GM21737 (cell line): ENCODE measurements around the gene MACROD2.

Experiments used
- ATAC-seq: cut with Tn5 transposase; IDR thresholded peaks from one replicate; pipeline ENCODE4 v1.9.1; 2021; ENCODE audit warnings: mild to moderate bottlenecking, moderate library complexity; ENCODE audit not compliant: unreplicated experiment

MACROD2 gene

DNA sequence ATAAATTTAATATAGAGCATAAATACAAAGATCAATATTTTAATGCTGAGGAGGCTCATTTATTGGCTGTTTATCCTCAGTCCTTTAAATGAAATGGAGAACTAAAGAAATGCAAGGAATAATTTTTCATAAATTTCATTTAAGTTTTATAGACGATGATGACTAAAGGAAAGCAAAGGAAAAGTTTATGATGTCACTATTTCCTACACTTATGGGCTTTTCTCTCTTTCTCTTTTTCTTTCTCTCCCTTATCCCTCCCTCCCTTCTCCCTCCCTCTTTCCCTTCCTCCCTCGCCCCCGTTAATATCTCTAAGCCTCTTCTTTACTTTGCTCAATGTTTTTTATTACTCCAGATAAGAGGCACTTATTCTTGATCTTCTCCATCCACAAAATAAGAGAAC, 1231.8 kb downstream of the MACROD2 start:
- ATAC-seq = no peak

GRCh38 chr20:15232243-15232642, 1236.9 kb downstream of the MACROD2 start:
- no peak for ATAC-seq

DNA sequence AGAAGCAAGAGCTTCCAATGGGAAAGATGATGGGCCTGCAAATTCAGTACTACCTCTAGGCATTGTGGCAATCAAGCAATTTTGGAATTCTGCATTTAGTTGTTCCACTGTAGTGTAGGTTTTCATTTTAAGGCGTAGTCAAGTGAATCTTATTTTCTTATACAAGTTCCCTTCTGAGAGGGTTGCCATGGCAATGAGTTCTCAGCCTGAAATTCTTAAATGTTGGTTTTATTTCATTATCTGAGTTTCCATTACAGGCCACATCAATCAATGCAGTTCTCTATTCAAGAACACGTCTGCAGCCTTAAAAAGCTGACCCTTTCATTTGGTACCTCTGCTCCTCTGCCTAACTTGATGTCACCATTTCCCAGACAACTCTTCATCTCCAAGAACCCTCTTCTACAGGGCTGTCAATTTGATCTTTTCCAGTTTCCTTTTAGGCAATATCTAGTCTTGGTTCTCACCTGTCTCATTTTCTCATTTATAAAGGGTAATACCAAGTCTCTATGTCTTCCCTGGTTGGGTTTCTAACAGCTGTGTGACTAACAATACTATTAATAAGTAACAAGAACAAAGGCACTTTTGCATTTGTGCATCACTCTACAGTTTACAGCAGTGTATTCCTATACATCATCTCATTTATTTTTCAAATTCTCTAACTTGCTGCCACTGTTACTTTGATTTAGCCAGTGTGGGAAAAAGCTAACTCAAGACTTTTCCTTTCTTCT, 1240.3 kb downstream of the MACROD2 start:
- no peak for ATAC-seq

DNA sequence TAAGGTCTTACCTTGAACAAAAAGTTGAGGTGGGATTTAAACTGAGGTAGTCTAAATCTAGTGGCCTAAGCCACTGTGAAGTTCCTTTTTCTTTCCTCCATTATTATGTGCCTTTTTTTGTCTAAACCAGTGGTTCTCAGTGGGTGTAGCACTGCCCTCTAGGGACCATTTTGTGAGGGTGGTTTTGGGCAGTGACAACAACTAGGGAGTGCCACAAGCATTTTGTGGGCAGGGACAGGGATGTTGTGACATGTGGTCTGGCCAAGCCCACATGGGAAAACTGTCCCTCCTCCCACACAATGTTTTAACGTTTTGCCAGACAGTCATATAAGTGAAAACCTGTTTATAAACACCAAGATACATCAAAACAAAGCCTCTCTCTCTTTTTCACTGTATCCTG, 1241.5 kb downstream of the MACROD2 start:
- no peak for ATAC-seq

DNA sequence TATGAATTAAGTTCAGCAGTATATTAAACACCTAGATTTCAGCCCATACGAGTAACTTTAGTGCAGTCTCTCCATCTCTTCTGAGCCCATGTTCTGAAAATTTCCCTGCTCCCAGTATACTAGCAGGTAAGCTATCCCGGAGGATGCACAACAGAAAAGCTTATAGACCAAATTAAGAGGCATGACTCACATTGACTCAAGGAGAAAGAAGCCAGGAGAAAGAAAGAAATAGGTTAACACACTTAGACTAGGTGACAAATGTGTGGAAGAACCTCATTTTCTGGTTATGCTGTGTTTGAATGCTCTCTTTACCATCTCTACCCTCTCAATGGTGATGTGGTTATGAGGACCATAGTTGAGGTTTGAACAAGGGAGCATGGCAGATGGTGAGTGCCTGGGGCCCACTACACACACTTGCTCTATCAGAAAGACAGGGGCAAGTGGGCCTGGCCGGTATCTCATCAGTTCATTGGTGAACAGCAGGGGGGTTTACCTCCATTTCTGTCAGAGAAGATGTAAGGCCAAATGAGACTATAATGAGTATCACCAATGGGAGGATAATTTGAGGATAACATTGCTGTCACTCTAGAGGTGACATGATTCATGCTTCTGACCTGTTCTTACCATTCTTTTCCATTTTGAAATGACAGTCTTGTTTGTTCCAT, 1244.4 kb downstream of the MACROD2 start:
- ATAC-seq = no peak

DNA sequence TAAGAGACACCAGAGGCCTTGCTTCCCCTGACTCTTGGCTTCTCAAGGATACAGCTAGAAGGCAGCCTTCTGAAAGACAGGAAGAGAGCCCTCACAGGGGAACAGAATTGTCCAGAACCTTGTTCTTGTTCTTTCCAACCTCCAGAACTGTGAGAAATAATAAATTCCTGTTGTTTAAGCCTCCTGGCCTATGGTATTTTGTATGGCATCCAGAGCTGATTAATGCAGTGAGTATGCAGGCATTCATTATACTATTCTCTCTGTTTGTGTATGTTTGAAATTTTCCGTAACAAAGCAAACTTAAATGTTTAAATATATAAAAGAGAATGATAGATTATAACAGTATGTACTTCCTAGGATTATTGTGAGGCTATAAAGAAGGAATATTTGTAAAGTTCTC, 1245.5 kb downstream of the MACROD2 start:
- ATAC-seq = no peak

GRCh38 chr20:15241681-15242080, 1246.4 kb downstream of the MACROD2 start:
- no peak for ATAC-seq

DNA sequence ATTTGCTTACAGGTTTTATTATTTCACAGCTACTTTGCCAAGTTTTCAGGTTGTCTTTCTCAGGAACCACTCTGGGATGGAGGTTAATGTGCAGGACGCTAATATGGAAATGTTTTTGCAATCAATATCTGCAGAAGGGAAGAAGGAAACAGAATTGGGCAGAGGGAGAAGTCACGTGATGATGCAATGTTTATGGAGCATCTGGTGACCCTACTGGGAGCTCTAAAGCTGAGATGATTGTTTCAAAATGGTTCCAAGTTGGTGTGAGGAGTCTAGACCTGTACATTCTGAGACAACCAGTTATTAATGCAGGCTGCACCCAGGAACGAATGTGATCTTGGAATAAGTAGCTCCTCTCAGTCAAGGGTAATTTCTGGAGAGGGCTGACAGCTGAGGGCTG, 1247.5 kb downstream of the MACROD2 start:
- no peak for ATAC-seq

- ATAC-seq = no peak
Observed at GRCh38 chr20:15245896-15246295, 1250.6 kb downstream of the MACROD2 start.

GRCh38 chr20:15248618-15249395, 1253.5 kb downstream of the MACROD2 start:
- ATAC-seq = no peak

GRCh38 chr20:15251171-15251570, 1255.9 kb downstream of the MACROD2 start:
- no peak for ATAC-seq

DNA sequence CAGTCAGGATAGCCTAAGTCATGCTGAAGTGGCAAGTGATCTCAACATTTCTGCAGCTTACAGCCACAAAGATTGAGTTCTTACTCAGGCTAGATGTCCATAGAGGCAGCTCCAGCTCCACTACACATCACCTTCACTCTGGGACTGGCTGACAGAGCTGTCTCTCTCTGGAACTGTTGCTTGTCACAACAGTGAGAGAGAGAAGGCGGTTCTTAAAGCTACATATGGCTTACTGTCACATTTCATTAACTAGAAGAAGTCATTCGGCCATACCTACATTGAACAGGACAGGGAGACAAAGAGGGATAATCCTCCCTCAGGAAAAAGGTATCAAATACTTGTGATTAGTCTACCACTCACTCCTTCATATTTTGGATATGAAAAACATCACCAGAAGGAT, 1257.0 kb downstream of the MACROD2 start:
- ATAC-seq = no peak

GRCh38 chr20:15253431-15253830, 1258.1 kb downstream of the MACROD2 start:
- no peak for ATAC-seq

DNA sequence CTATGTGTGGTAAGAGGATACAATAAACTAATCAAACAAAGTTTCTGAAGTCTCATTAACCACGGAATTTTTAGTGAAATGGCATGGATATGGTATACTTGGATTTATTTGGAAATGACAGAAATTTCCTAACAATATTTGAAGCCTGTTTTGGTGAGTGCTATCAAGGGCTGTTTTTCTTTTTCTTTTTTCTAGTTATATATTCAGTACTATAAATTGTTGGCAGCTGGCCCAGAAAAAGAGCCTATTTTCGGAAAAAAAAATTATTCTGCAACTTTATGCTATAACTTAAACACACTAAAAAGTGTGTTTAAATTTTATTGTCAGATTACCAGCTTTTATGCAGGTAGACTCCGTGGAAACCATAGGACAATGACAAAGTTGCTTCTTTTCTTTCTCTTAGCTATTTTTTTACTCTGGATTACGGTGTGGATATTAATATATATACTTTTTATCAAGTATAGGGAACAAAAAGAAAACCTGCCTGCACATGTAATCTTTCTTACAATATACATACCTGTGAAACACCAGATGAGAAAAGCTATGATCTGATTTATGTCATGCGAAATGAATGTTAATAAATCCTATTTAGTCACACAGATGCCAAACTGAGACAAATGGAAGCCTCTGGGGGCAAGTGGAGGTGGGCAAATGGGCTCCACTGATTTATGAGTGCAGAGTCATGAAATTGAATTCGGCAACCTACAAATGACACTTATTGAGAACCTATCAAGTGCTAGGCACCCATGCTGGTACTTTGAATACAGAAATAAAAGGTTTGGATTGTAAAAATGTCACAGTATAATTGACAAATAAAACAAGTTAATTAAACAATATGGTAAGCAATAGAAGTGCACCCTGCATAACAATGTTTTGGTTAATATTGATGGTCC, 1261.6 kb downstream of the MACROD2 start:
- ATAC-seq = no peak

- no peak for ATAC-seq
Observed at GRCh38 chr20:15257569-15257870, 1262.2 kb downstream of the MACROD2 start.

GRCh38 chr20:15265581-15266309, 1270.4 kb downstream of the MACROD2 start:
- no peak for ATAC-seq

GRCh38 chr20:15267935-15268334, 1272.6 kb downstream of the MACROD2 start:
- no peak for ATAC-seq

DNA sequence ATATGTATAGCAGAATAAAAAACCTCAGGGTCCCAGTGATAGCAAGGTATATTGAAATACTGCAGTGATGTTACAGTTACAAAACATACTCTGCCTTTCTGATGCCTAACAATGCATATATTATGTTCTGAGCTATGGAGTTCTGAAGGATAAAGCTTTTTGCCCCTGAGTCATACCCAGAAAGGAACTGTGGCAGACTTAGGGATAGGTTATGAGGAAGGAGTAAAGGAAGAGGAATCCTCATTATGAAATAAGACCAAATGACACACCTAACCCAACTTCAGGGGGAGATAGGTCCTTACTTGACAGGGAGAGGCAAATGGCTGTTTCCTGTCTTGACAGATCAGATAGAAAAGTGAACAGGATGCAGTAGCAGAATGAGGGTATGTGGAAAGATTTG, 1282.7 kb downstream of the MACROD2 start:
- ATAC-seq = no peak

DNA sequence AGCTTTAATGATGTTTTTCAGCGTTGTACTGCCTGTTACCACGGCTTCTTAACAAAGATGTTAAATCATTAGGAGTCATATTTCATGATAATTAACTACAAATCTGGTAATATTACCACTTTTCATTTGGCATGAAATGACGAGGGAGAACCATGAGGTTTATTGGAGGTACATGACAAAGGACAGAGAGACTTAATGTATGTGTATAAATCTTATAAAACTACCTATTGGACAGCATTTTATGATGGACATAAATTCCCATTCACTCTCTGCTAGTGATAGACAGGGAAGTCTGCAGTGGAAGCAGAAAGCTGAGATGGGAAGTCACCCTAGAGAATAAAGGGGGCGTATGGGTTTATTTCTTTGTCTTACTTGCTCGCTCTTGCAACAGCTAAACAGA, 1292.0 kb downstream of the MACROD2 start:
- no peak for ATAC-seq

- no peak for ATAC-seq
Observed at GRCh38 chr20:15288106-15288505, 1292.8 kb downstream of the MACROD2 start.
